Thyroid gland (tissue), 4 donors: Measurements from ENCODE around the gene ZNF415.

Experiments
- POLR2A ChIP-seq, 2 donors: fragments of 450-650 bp; IDR thresholded peaks; one replicate each; pipeline ENCODE4 v1.6.1; 2017; ENCODE audit warnings: antibody characterized with exemption in 2 of 2, mild to moderate bottlenecking in 2 of 2, moderate library complexity in 1 of 2
- TF ChIP-seq, protein P1 (sequence below), 6 experiments: fragments of 200-600 bp in 3 of 6; fragments of 450-650 bp in 3 of 6; sonication (generic) in 3 of 6; IDR thresholded peaks; one replicate each; pipeline ENCODE4 v1.5.1; 2016 to 2019; ENCODE audit warnings: antibody characterized with exemption in 6 of 6, mild to moderate bottlenecking in 2 of 6, inconsistent platforms in 1 of 6, moderate library complexity in 1 of 6

- TF ChIP-seq, protein P1, sequence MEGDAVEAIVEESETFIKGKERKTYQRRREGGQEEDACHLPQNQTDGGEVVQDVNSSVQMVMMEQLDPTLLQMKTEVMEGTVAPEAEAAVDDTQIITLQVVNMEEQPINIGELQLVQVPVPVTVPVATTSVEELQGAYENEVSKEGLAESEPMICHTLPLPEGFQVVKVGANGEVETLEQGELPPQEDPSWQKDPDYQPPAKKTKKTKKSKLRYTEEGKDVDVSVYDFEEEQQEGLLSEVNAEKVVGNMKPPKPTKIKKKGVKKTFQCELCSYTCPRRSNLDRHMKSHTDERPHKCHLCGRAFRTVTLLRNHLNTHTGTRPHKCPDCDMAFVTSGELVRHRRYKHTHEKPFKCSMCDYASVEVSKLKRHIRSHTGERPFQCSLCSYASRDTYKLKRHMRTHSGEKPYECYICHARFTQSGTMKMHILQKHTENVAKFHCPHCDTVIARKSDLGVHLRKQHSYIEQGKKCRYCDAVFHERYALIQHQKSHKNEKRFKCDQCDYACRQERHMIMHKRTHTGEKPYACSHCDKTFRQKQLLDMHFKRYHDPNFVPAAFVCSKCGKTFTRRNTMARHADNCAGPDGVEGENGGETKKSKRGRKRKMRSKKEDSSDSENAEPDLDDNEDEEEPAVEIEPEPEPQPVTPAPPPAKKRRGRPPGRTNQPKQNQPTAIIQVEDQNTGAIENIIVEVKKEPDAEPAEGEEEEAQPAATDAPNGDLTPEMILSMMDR (IDR thresholded peaks at IDR 0.05) = no peak
- TF ChIP-seq POLR2A (IDR thresholded peaks at IDR 0.05) = no peak
Measured at GRCh38 chr19:53131727-53132126, 983 bp downstream of the ZNF415 start.
